ENCODE data around the gene ZNF146. TPM values are rescaled to one million over a fixed set of nuclear protein-coding genes. Genes with fewer than 3 reads are reported as not detected.

ZNF146 gene
- total and polyA plus RNA-seq, 2 donors from 2014 or later: 21.0 to 50.8 TPM

DNA sequence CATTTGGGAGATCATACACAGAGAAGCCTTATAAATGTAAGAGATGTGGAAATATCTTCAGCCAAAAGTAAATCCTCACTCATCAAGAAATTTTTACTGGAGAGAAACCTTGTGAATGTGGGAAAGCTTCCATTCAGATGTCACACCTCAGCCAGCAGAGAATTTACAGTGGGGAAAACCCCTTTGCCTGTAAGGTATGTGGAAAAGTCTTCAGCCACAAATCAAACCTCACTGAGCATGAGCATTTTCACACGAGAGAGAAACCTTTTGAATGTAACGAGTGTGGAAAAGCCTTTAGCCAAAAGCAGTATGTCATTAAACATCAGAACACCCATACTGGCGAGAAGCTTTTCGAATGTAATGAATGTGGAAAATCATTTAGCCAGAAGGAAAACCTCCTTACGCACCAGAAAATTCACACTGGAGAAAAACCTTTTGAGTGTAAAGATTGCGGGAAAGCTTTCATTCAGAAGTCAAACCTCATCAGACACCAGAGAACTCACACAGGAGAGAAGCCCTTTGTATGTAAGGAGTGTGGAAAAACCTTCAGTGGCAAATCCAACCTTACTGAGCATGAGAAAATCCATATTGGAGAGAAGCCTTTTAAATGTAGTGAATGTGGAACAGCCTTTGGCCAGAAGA lies 21.5 kb downstream of the ZNF146 start:
- intact Hi-C loops (cut with DNase I): no loop called here
- Histone ChIP-seq H3K9me3 (ENCODE audit: control insufficient read depth in 2 of 3, insufficient read depth in 1 of 3, low read length in 3 of 3) (peaks cover 0 to 7% (median 0%) of the 10 kb centered on the region in 3 donors), H3K36me3 (ENCODE audit: control insufficient read depth in 2 of 3, insufficient read depth in 3 of 3, low read length in 3 of 3) (peaks cover 18 to 42% (median 20%) of the 10 kb centered on the region in 3 donors), H3K4me3 (ENCODE audit: low read length in 3 of 3) (no peak overlapping the region), H3K4me1 (ENCODE audit: control insufficient read depth in 2 of 3, insufficient read depth in 2 of 3, low read depth in 1 of 3, low read length in 3 of 3) (no peaks in the 10 kb centered on the region), H3K9ac (ENCODE audit: low read length in 3 of 3) (no peak overlapping the region), H3K27me3 (ENCODE audit: control insufficient read depth, insufficient read depth, low read length) (no peaks in the 10 kb centered on the region), H3K27ac (ENCODE audit: low read depth in 2 of 2, low read length in 2 of 2) (no peak overlapping the region)
- TF ChIP-seq, protein P1, sequence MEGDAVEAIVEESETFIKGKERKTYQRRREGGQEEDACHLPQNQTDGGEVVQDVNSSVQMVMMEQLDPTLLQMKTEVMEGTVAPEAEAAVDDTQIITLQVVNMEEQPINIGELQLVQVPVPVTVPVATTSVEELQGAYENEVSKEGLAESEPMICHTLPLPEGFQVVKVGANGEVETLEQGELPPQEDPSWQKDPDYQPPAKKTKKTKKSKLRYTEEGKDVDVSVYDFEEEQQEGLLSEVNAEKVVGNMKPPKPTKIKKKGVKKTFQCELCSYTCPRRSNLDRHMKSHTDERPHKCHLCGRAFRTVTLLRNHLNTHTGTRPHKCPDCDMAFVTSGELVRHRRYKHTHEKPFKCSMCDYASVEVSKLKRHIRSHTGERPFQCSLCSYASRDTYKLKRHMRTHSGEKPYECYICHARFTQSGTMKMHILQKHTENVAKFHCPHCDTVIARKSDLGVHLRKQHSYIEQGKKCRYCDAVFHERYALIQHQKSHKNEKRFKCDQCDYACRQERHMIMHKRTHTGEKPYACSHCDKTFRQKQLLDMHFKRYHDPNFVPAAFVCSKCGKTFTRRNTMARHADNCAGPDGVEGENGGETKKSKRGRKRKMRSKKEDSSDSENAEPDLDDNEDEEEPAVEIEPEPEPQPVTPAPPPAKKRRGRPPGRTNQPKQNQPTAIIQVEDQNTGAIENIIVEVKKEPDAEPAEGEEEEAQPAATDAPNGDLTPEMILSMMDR (IDR thresholded peaks at IDR 0.05; ENCODE audit: borderline replicate concordance, extremely low read depth, insufficient read depth): no peak
- FAIRE-seq (no peak), DNase-seq (no peak)

DNA sequence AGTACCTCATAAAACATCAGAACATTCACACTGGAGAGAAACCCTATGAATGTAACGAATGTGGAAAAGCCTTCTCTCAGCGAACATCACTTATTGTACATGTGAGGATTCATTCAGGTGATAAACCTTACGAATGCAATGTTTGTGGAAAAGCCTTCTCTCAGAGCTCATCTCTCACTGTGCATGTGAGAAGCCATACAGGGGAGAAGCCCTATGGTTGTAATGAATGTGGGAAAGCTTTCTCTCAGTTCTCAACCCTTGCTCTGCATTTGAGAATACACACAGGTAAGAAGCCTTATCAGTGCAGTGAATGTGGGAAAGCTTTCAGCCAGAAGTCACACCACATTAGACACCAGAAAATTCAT lies 22.0 kb downstream of the ZNF146 start:
- Histone ChIP-seq H3K4me1 (ENCODE audit: control insufficient read depth in 2 of 3, insufficient read depth in 2 of 3, low read depth in 1 of 3, low read length in 3 of 3) (no peaks in the 10 kb centered on the region), H3K27ac (ENCODE audit: low read depth in 2 of 2, low read length in 2 of 2) (no peak overlapping the region), H3K9ac (ENCODE audit: low read length in 3 of 3) (no peak overlapping the region), H3K4me3 (ENCODE audit: low read length in 3 of 3) (no peak overlapping the region), H3K36me3 (ENCODE audit: control insufficient read depth in 2 of 3, insufficient read depth in 3 of 3, low read length in 3 of 3) (peaks cover 18 to 42% (median 20%) of the 10 kb centered on the region in 3 donors), H3K9me3 (ENCODE audit: control insufficient read depth in 2 of 3, insufficient read depth in 1 of 3, low read length in 3 of 3) (peaks cover 0 to 7% (median 0%) of the 10 kb centered on the region in 3 donors), H3K27me3 (ENCODE audit: control insufficient read depth, insufficient read depth, low read length) (no peaks in the 10 kb centered on the region)
- FAIRE-seq (no peak), DNase-seq (no peak)
- TF ChIP-seq, protein P1 (IDR thresholded peaks at IDR 0.05; ENCODE audit: borderline replicate concordance, extremely low read depth, insufficient read depth): no peak
- intact Hi-C loops (cut with DNase I): no loop called here

DNA sequence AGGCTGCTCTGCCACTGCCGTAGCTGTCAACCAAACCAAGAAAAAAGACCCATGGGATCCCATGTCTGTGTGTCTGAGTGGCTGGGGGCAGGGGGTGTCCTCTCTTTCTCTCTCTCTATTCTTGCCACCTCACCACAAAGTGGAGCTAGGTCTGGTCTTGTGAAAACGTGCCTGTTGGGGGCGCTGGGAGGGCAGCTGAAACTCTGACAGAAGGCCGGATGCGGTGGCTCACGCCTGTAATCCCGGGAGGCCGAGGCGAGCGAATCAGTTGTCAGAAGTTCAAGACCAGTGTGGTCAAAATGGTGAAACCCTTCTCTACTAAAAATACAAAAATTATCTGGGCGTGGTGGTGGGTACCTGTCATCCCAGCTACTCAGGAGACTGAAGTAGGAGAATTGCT lies 29.2 kb downstream of the ZNF146 start:
- H3K27ac ChIP-seq (ENCODE audit: low read depth in 2 of 2, low read length in 2 of 2): no peak overlapping the region
- H3K36me3 ChIP-seq (ENCODE audit: control insufficient read depth in 2 of 3, insufficient read depth in 3 of 3, low read length in 3 of 3): no peaks in the 10 kb centered on the region
- no peaks in the 10 kb centered on the region for H3K9me3 ChIP-seq (ENCODE audit: control insufficient read depth in 2 of 3, insufficient read depth in 1 of 3, low read length in 3 of 3)
- DNase-seq (no peak), FAIRE-seq (no peak)
- peaks cover 0 to 8% (median 4%) of the 10 kb centered on the region in 3 donors for H3K4me1 ChIP-seq (ENCODE audit: control insufficient read depth in 2 of 3, insufficient read depth in 2 of 3, low read depth in 1 of 3, low read length in 3 of 3)
- no peak overlapping the region for H3K9ac ChIP-seq (ENCODE audit: low read length in 3 of 3)
- intact Hi-C loops (cut with DNase I): no loop called here
- H3K27me3 ChIP-seq (ENCODE audit: control insufficient read depth, insufficient read depth, low read length): peaks cover 2% of the 10 kb centered on the region
- H3K4me3 ChIP-seq (ENCODE audit: low read length in 3 of 3): no peak overlapping the region
- TF ChIP-seq, protein P1 (IDR thresholded peaks at IDR 0.05; ENCODE audit: borderline replicate concordance, extremely low read depth, insufficient read depth): no peak
